Skeletal muscle cell (primary cell): ENCODE data around the gene POLN.
A peak's percentile ranks its signal among the peaks of the same experiment; 100 is the strongest.

Source experiments
- DNase-seq: peaks from one replicate; pipeline ENCODE4 v3.0.0-alpha.2; 2010; ENCODE audit warnings: low read depth
- H3K4me3 ChIP-seq: 2 replicates; pipeline ENCODE4 v1.5.1; 2011; ENCODE audit warnings: low read depth, mild to moderate bottlenecking, control low read depth, low read length, moderate library complexity

Gene POLN

GRCh38 chr4:2067446-2068197 lies 174.3 kb downstream of the POLN start:
- no peak for DNase-seq
- H3K4me3 ChIP-seq, result no peak overlapping the region

- no peak for DNase-seq
- H3K4me3 ChIP-seq, result no peak overlapping the region
Observed at GRCh38 chr4:2066571-2067445, 175.1 kb downstream of the POLN start.

- H3K4me3 ChIP-seq, result no peak overlapping the region
- no peak for DNase-seq
Observed at GRCh38 chr4:2066011-2066551, 175.8 kb downstream of the POLN start.

- no peak for DNase-seq
- H3K4me3 ChIP-seq, result no peak overlapping the region
Observed at GRCh38 chr4:2065106-2065930, 176.6 kb downstream of the POLN start.

- H3K4me3 ChIP-seq, result no peak overlapping the region
- no peak for DNase-seq
Observed at GRCh38 chr4:2064276-2064991, 177.5 kb downstream of the POLN start.

- H3K4me3 ChIP-seq, result no peak overlapping the region
- DNase-seq, result no peak
Observed at GRCh38 chr4:2063557-2064275, 178.2 kb downstream of the POLN start.

- H3K4me3 ChIP-seq, result no peak overlapping the region
- no peak for DNase-seq
Observed at GRCh38 chr4:2062808-2063524, 179.0 kb downstream of the POLN start.

GRCh38 chr4:2062168-2062807 lies 179.6 kb downstream of the POLN start:
- DNase-seq, result no peak
- no peak overlapping the region for H3K4me3 ChIP-seq

GRCh38 chr4:2061186-2062131 lies 180.5 kb downstream of the POLN start:
- DNase-seq, result no peak
- H3K4me3 ChIP-seq, result no peak overlapping the region

GRCh38 chr4:2060611-2061185 lies 181.2 kb downstream of the POLN start:
- H3K4me3 ChIP-seq, result no peak overlapping the region

GRCh38 chr4:2059726-2060602 lies 182.0 kb downstream of the POLN start:
- no peak overlapping the region for H3K4me3 ChIP-seq
- DNase-seq, result no peak

More at GRCh38 chr4:2060611-2061185, 181.2 kb downstream of the POLN start:
- no peak for DNase-seq

- peak within 1 kb of the TSS; percentile 35 for H3K4me3 ChIP-seq
- no peak for DNase-seq
Observed at GRCh38 chr4:2059046-2059725, 182.7 kb downstream of the POLN start, which contains the start of gene NAT8L. NAT8L (plus strand) TSS chr4:2059327; CDS start chr4:2059512, 185 bp downstream.

GRCh38 chr4:2058264-2059045 lies 183.5 kb downstream of the POLN start:
- peak overlapping the region; percentile 35 for H3K4me3 ChIP-seq
- no peak for DNase-seq
